H9 (cell line): Measurements from ENCODE around the gene PRDX3. TPM values are rescaled to one million over a fixed set of nuclear protein-coding genes. Genes with fewer than 3 reads are reported as not detected.

Experiments used
- DNase-seq: peaks from one replicate; pipeline ENCODE4 v3.0.0-alpha.2; 2017
- H2AFZ ChIP-seq: one replicate; pipeline ENCODE4 v1.6.1; 2013; ENCODE audit warnings: mild to moderate bottlenecking, low read length, control low read depth, moderate library complexity
- H2AK5ac ChIP-seq: 2 replicates; pipeline ENCODE4 v1.6.1; 2013; ENCODE audit warnings: low read length, control low read depth, mixed read lengths; ENCODE audit not compliant: insufficient read length
- H2BK120ac ChIP-seq: one replicate; pipeline ENCODE4 v1.6.1; 2013; ENCODE audit warnings: low read depth, mild to moderate bottlenecking, low read length, control low read depth, inconsistent platforms; ENCODE audit not compliant: poor library complexity, severe bottlenecking
- H2BK12ac ChIP-seq: 2 replicates; pipeline ENCODE4 v1.6.1; 2013; ENCODE audit warnings: low read length, control low read depth, mixed read lengths, low read depth; ENCODE audit not compliant: insufficient read length
- H2BK15ac ChIP-seq: 2 replicates; pipeline ENCODE4 v1.6.1; 2013; ENCODE audit warnings: low read depth, low read length, control low read depth
- H2BK20ac ChIP-seq: one replicate; pipeline ENCODE4 v1.6.1; 2013; ENCODE audit warnings: low read depth, mild to moderate bottlenecking, low read length, control low read depth, inconsistent platforms; ENCODE audit not compliant: poor library complexity, severe bottlenecking
- H2BK5ac ChIP-seq: 2 replicates; pipeline ENCODE4 v1.6.1; 2013; ENCODE audit warnings: low read length, control low read depth, mixed read lengths; ENCODE audit not compliant: insufficient read length
- H3K14ac ChIP-seq: 2 replicates; pipeline ENCODE4 v1.6.1; 2013; ENCODE audit warnings: low read length, control low read depth; ENCODE audit not compliant: insufficient read depth
- H3K18ac ChIP-seq: 2 replicates; pipeline ENCODE4 v1.6.1; 2013; ENCODE audit warnings: low read depth, mild to moderate bottlenecking, mixed read lengths, low read length, control low read depth; ENCODE audit not compliant: insufficient read length
- H3K23ac ChIP-seq: 2 replicates; pipeline ENCODE4 v1.6.1; 2013; ENCODE audit warnings: low read length, control low read depth, mixed read lengths, low read depth; ENCODE audit not compliant: insufficient read length
- H3K23me2 ChIP-seq: 2 replicates; pipeline ENCODE4 v1.6.1; 2013; ENCODE audit warnings: low read depth, mild to moderate bottlenecking, mixed read lengths, low read length, control low read depth; ENCODE audit not compliant: insufficient read length, poor library complexity, severe bottlenecking
- H3K27ac ChIP-seq: 2 replicates; pipeline ENCODE4 v1.5.1; 2013; ENCODE audit warnings: low read length, control low read depth, mixed read lengths, low read depth; ENCODE audit not compliant: insufficient read length
- H3K27me3 ChIP-seq: 2 replicates; pipeline ENCODE4 v1.6.1; 2013; ENCODE audit warnings: low read length, control low read depth, inconsistent platforms; ENCODE audit not compliant: insufficient read depth
- H3K4ac ChIP-seq: 2 replicates; pipeline ENCODE4 v1.6.1; 2013; ENCODE audit warnings: low read depth, mild to moderate bottlenecking, control low read depth, inconsistent platforms, low read length, moderate library complexity
- H3K4me1 ChIP-seq: 2 replicates; pipeline ENCODE4 v1.6.1; 2013; ENCODE audit warnings: low read length, control low read depth, inconsistent platforms; ENCODE audit not compliant: insufficient read depth
- H3K4me2 ChIP-seq: 2 replicates; pipeline ENCODE4 v1.6.1; 2013; ENCODE audit warnings: low read length, control low read depth, mixed read lengths; ENCODE audit not compliant: insufficient read length, insufficient read depth
- H3K56ac ChIP-seq: 2 replicates; pipeline ENCODE4 v1.6.1; 2013; ENCODE audit warnings: low read depth, mild to moderate bottlenecking, mixed read lengths, low read length, control low read depth; ENCODE audit not compliant: insufficient read length
- H3K79me1 ChIP-seq: 2 replicates; pipeline ENCODE4 v1.6.1; 2013; ENCODE audit warnings: low read depth, mild to moderate bottlenecking, moderate library complexity, low read length, control low read depth, inconsistent platforms; ENCODE audit not compliant: insufficient read depth, poor library complexity, severe bottlenecking
- H3K79me2 ChIP-seq: 2 replicates; pipeline ENCODE4 v1.6.1; 2013; ENCODE audit warnings: low read length, control low read depth, inconsistent platforms; ENCODE audit not compliant: insufficient read depth
- H3K9ac ChIP-seq: 2 replicates; pipeline ENCODE4 v1.6.1; 2013; ENCODE audit warnings: low read length, control low read depth, mixed read lengths; ENCODE audit not compliant: insufficient read length; ENCODE audit errors: extremely low read depth
- H3K9me3 ChIP-seq: one replicate; pipeline ENCODE4 v1.6.1; 2013; ENCODE audit warnings: low read depth, low read length, inconsistent platforms; ENCODE audit not compliant: control insufficient read depth
- H3T11ph ChIP-seq: one replicate; pipeline ENCODE4 v1.6.1; 2013; ENCODE audit warnings: mild to moderate bottlenecking, low read length, control low read depth, inconsistent platforms
- H4K20me1 ChIP-seq: one replicate; pipeline ENCODE4 v1.6.1; 2013; ENCODE audit not compliant: control insufficient read depth, insufficient read length, insufficient read depth
- H4K5ac ChIP-seq: 2 replicates; pipeline ENCODE4 v1.6.1; 2013; ENCODE audit warnings: low read depth, mild to moderate bottlenecking, mixed read lengths, low read length, control low read depth; ENCODE audit not compliant: insufficient read length
- H4K8ac ChIP-seq: replicated peaks from 2 replicates; pipeline ENCODE4 v1.6.1; 2013; ENCODE audit warnings: low read length, control low read depth, mixed read lengths, low read depth; ENCODE audit not compliant: insufficient read length
- H4K91ac ChIP-seq: 2 replicates; pipeline ENCODE4 v1.6.1; 2013; ENCODE audit warnings: low read depth, mild to moderate bottlenecking, moderate library complexity, mixed read lengths, low read length, control low read depth; ENCODE audit not compliant: insufficient read length
- H3K27ac Mint-ChIP-seq, 3 experiments: 2 replicates in 2 of 3; 3 replicates in 1 of 3; pipeline ENCODE4 v1.8.0; 2020 to 2021; ENCODE audit warnings: mixed read lengths in 3 of 3, mild to moderate bottlenecking in 1 of 3, moderate library complexity in 1 of 3
- H3K27me3 Mint-ChIP-seq: 2 replicates; pipeline ENCODE4 v1.8.0; 2021; ENCODE audit warnings: low read depth, mild to moderate bottlenecking, moderate library complexity, mixed read lengths
- H3K36me3 Mint-ChIP-seq, 3 experiments: 2 replicates in 2 of 3; 3 replicates in 1 of 3; pipeline ENCODE4 v1.8.0; 2020 to 2021; ENCODE audit warnings: low read depth in 3 of 3, mixed read lengths in 3 of 3; ENCODE audit not compliant: insufficient read depth in 1 of 3
- H3K4me1 Mint-ChIP-seq, 2 experiments: 2 replicates each; pipeline ENCODE4 v1.8.0; 2020; ENCODE audit warnings: mixed read lengths in 2 of 2
- H3K4me3 Mint-ChIP-seq, 2 experiments: 2 replicates in 1 of 2; 3 replicates in 1 of 2; pipeline ENCODE4 v1.8.0; 2020 to 2021; ENCODE audit warnings: mild to moderate bottlenecking in 2 of 2, mixed read lengths in 2 of 2, moderate library complexity in 1 of 2
- H3K9me3 Mint-ChIP-seq, 2 experiments: 2 replicates in 1 of 2; 3 replicates in 1 of 2; pipeline ENCODE4 v1.8.0; 2020; ENCODE audit warnings: mild to moderate bottlenecking in 2 of 2, mixed read lengths in 2 of 2, moderate library complexity in 1 of 2
- WGBS: extraction: QIAGEN DNeasy Blood & Tissue Kit; methylation state at CpG from one replicate; pipeline ENCODE4 v1.1.7; 2013; ENCODE audit warnings: missing lambda C conversion rate, low lambda C conversion rate, mixed read lengths; ENCODE audit not compliant: insufficient read length; ENCODE audit errors: extremely low coverage; 5-methylcytosine and 5-hydroxymethylcytosine counted together
- total RNA-seq: library from RNA; stranded (reverse); gene quantifications from 2 replicates; pipeline ENCODE4 v1.2.1, GENCODE V29; 2021
- TF ChIP-seq, protein P1 (sequence below): fragments of 200-600 bp; sonication (generic); conservative IDR thresholded peaks from 3 replicates; pipeline ENCODE4 v1.8.0; 2021; ENCODE audit warnings: antibody characterized with exemption, mild to moderate bottlenecking

The PRDX3 gene
- total RNA-seq, 1 experiment from 2014 or later, result 181 TPM

DNA sequence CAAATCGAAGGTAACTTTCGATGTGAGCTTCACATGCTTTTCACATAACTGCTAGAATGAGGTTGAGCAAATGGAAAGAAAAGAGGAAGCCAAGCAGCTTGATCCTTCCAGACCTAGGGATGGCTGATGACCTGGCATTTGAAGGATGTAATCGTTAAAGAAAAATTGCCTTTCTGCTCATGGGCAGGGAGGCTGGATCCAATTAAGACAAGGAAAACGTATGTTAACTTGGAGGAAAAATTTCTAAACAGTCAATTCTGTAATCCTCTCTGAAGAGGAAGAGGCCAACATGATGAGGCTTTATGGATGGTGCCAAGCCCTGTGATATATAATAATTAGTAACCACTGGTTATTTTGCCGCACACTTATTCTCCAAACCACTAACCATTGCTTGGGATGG, 41.3 kb upstream of the PRDX3 start:
- no CpG with 5 or more reads among the region's 5 CpGs for WGBS
- Histone ChIP-seq H4K8ac (no peak overlapping the region), H3K4ac (no peak overlapping the region), H2BK120ac (no peak overlapping the region), H3K23ac (no peak overlapping the region), H3K56ac (no peak overlapping the region), H3K79me2 (no peaks in the 10 kb centered on the region), H2BK15ac (no peak overlapping the region), H3K23me2 (no peaks in the 10 kb centered on the region), H4K91ac (no peak overlapping the region), H3K9ac (no peak overlapping the region), H3K9me3 (no peaks in the 10 kb centered on the region), H3T11ph (no peak overlapping the region), H4K5ac (no peak overlapping the region), H3K14ac (no peak overlapping the region), H3K4me2 (no peak overlapping the region), H3K4me1 (peaks cover 8% of the 10 kb centered on the region; the same call in 1 of the 2 replicates), H2AK5ac (no peak overlapping the region), H2BK12ac (no peak overlapping the region), H3K18ac (no peak overlapping the region), H2BK5ac (no peak overlapping the region), H3K27ac (no peak overlapping the region), H3K79me1 (no peaks in the 10 kb centered on the region), H2BK20ac (no peak overlapping the region), H2AFZ (no peak overlapping the region), H3K27me3 (no peaks in the 10 kb centered on the region), H4K20me1 (no peaks in the 10 kb centered on the region)
- Mint-ChIP-seq H3K27ac (no peak overlapping the region), H3K27me3 (no peaks in the 10 kb centered on the region), H3K36me3 (no peaks in the 10 kb centered on the region), H3K4me1 (peaks cover 24 to 29% of the 10 kb centered on the region in 2 experiments), H3K9me3 (no peaks in the 10 kb centered on the region; a peak in 1 of 5 replicates), H3K4me3 (no peak overlapping the region)
- TF ChIP-seq, protein P1, sequence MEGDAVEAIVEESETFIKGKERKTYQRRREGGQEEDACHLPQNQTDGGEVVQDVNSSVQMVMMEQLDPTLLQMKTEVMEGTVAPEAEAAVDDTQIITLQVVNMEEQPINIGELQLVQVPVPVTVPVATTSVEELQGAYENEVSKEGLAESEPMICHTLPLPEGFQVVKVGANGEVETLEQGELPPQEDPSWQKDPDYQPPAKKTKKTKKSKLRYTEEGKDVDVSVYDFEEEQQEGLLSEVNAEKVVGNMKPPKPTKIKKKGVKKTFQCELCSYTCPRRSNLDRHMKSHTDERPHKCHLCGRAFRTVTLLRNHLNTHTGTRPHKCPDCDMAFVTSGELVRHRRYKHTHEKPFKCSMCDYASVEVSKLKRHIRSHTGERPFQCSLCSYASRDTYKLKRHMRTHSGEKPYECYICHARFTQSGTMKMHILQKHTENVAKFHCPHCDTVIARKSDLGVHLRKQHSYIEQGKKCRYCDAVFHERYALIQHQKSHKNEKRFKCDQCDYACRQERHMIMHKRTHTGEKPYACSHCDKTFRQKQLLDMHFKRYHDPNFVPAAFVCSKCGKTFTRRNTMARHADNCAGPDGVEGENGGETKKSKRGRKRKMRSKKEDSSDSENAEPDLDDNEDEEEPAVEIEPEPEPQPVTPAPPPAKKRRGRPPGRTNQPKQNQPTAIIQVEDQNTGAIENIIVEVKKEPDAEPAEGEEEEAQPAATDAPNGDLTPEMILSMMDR, result no peak
- DNase-seq, result no peak
